Measurements from ENCODE around the gene PYCARD.

PYCARD gene

DNA sequence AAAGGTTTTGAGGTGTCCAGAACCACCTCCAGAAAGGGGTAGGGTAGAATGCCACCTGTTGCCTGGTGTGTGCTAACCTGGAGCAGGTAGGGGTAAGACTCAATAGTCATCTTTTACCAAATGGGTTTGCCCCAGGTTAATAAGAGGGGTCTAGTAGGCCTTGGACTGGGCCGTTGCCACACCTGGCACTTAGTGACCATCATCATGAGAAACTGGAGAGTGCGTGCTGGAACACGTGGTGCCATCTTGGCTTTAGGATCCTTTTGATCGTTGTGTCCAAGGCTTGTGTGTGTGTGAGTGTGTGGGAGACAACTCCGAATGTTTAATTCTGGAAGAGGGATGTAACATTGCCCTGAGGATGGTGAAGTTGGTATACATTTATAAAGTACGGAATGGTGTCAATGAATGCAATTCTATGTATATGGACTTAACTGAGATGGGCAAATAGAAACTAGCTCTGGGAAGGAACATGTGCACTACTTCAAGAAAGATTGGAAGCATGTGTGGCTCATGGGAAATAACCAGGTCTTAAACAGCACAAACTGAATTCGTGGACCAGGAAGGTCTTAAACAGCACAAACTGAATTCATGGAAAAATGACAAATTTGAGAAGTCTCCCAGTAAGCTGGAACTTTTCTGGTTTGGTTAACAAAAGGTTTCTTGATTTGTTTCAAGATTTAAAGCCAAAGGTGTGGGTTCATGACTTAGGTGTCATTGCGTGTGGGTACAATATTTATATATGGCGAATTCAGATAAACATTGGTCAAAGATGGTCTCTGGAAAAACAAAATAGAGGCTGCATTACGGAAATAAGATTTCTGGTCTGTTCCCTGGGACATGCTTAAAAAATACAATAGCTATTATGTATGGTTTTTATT lies 15.4 kb downstream of the PYCARD start:
- TF ChIP-seq, protein P1, sequence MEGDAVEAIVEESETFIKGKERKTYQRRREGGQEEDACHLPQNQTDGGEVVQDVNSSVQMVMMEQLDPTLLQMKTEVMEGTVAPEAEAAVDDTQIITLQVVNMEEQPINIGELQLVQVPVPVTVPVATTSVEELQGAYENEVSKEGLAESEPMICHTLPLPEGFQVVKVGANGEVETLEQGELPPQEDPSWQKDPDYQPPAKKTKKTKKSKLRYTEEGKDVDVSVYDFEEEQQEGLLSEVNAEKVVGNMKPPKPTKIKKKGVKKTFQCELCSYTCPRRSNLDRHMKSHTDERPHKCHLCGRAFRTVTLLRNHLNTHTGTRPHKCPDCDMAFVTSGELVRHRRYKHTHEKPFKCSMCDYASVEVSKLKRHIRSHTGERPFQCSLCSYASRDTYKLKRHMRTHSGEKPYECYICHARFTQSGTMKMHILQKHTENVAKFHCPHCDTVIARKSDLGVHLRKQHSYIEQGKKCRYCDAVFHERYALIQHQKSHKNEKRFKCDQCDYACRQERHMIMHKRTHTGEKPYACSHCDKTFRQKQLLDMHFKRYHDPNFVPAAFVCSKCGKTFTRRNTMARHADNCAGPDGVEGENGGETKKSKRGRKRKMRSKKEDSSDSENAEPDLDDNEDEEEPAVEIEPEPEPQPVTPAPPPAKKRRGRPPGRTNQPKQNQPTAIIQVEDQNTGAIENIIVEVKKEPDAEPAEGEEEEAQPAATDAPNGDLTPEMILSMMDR (IDR thresholded peaks at IDR 0.05; ENCODE audit: low read depth, low read length), result no peak
- in situ Hi-C loops (cut with HindIII; ENCODE audit: low sequenced_read_pairs), result loop anchor here (25.0 kb wide), 1 partner anchor 275 kb away; the partner anchor contains the start of genes ARMC5 and TGFB1I1
- no peak for DNase-seq (ENCODE audit: low read depth, low spot score)
- H3K4me3 ChIP-seq (ENCODE audit: low read depth, low read length), result no peak overlapping the region

DNA sequence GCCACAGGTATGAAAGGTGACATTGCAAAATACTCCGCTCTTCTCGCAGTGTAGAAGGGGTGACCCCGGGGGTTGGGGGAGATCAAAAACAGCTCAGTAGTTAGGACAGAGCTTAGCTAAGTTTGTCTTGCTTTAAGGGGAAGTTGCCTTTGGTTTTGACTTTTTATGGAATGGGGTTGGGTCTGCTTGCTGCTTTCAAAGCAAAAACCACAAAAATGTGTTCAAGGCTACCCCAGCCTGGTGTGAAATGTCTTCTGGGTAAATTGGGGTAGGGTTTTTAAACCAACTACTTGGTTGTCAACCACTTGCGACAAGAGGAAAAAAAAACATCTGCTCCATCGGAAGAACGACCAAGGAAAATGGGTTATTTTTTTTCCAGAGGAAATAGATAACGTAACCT lies 16.4 kb downstream of the PYCARD start:
- in situ Hi-C loops (cut with HindIII; ENCODE audit: low sequenced_read_pairs), result loop anchor here (25.0 kb wide), 1 partner anchor 276 kb away; the partner anchor contains the start of genes ARMC5 and TGFB1I1
- DNase-seq (ENCODE audit: low read depth, low spot score), result no peak
- TF ChIP-seq, protein P1 (IDR thresholded peaks at IDR 0.05; ENCODE audit: low read depth, low read length), result no peak
- H3K4me3 ChIP-seq (ENCODE audit: low read depth, low read length), result no peak overlapping the region

DNA sequence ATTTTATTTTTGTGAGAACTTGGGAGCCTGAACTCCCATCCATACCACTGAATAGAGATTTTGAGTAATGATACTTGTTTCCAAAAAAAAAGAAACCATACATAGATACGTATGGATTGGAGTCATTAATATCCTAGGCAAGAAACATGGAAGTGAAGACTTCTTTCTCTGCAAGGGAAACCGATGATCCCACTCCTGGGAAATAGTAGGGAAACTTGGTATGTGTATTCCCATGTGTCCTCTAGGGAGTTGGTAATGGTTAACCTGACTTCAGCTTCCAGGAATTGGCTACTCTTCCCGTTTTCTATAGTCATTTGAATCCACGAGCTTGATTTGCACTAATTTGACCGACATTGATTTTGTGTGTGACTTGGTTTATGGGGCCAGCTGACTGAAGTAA lies 17.2 kb downstream of the PYCARD start:
- in situ Hi-C loops (cut with HindIII; ENCODE audit: low sequenced_read_pairs), result loop anchor here (25.0 kb wide), 1 partner anchor 277 kb away; the partner anchor contains the start of genes ARMC5 and TGFB1I1
- H3K4me3 ChIP-seq (ENCODE audit: low read depth, low read length), result no peak overlapping the region
- TF ChIP-seq, protein P1 (IDR thresholded peaks at IDR 0.05; ENCODE audit: low read depth, low read length), result no peak
- no peak for DNase-seq (ENCODE audit: low read depth, low spot score)

DNA sequence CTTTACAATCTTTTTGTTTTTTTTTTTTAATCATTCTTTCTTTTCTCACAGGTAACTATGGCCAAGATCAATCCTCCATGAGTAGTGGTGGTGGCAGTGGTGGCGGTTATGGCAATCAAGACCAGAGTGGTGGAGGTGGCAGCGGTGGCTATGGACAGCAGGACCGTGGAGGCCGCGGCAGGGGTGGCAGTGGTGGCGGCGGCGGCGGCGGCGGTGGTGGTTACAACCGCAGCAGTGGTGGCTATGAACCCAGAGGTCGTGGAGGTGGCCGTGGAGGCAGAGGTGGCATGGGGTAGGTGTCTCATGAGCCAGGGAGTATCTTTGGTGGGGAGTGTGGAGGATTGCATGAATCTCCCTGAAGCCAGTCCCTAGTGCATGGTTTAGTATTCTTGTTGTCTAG lies 17.7 kb downstream of the PYCARD start:
- in situ Hi-C loops (cut with HindIII; ENCODE audit: low sequenced_read_pairs), result loop anchor here (25.0 kb wide), 1 partner anchor 277 kb away; the partner anchor contains the start of genes ARMC5 and TGFB1I1
- DNase-seq (ENCODE audit: low read depth, low spot score), result no peak
- H3K4me3 ChIP-seq (ENCODE audit: low read depth, low read length), result no peak overlapping the region
- TF ChIP-seq, protein P1 (IDR thresholded peaks at IDR 0.05; ENCODE audit: low read depth, low read length), result no peak

DNA sequence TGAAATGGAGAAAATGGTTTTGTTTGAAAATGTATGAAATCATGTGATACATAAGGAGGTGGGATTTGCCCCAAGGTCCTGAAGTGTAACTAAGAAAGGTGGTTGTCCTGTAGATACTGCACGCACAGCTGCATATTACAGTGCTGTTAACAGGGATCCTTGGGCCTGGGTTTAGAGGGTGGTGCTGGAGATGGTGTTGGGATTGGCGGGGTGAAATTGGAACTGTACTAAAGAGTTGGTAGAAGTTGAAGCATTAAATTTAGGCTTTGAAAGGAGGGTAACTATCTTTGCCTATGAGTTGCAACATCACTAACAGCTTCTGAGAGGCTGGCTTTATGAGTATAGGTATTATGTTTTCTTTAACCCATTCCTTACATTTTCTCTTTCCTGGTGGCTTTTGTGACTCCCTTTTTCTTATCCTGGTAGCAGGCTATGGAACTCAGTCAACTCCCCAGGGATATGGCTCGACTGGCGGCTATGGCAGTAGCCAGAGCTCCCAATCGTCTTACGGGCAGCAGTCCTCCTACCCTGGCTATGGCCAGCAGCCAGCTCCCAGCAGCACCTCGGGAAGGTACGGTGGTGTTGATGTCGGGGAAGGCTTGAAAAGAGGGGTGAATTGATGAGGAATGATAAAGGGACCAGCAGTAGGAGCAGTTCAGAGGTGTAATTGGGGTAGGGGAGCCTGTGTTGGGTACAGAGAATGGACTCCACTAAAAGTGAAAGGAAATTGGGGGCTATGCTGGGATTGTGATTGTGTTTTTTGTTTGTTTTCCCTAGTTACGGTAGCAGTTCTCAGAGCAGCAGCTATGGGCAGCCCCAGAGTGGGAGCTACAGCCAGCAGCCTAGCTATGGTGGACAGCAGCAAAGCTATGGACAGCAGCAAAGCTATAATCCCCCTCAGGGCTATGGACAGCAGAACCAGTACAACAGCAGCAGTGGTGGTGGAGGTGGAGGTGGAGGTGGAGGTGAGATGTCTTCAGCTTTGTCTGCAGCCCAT lies 18.8 kb downstream of the PYCARD start:
- TF ChIP-seq, protein P1 (IDR thresholded peaks at IDR 0.05; ENCODE audit: low read depth, low read length), result no peak
- H3K4me3 ChIP-seq (ENCODE audit: low read depth, low read length), result no peak overlapping the region
- in situ Hi-C loops (cut with HindIII; ENCODE audit: low sequenced_read_pairs), result loop anchor here (25.0 kb wide), 1 partner anchor 279 kb away; the partner anchor contains the start of genes ARMC5 and TGFB1I1
- no peak for DNase-seq (ENCODE audit: low read depth, low spot score)

DNA sequence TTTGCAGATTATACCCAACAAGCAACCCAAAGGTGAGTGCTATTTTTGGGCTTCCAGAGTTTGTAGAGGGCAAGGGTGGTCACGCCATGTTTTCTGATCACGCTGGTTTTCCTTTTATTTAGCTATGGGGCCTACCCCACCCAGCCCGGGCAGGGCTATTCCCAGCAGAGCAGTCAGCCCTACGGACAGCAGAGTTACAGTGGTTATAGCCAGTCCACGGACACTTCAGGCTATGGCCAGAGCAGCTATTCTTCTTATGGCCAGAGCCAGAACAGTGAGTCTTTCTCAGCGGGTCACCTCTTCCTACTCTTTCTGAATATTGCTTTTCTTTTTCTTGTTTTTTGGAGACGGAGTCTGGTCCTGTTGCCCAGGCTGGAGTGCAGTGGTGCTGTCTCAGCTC lies 20.2 kb downstream of the PYCARD start:
- peak overlapping the region; percentile 98 for H3K4me3 ChIP-seq (ENCODE audit: low read depth, low read length)
- DNase-seq (ENCODE audit: low read depth, low spot score), result no peak
- TF ChIP-seq, protein P1 (IDR thresholded peaks at IDR 0.05; ENCODE audit: low read depth, low read length), result no peak
- in situ Hi-C loops (cut with HindIII; ENCODE audit: low sequenced_read_pairs), result loop anchor here (25.0 kb wide), 1 partner anchor 280 kb away; the partner anchor contains the start of genes ARMC5 and TGFB1I1

Measured in astrocyte of the spinal cord (primary cell).